ENCODE measurements around the gene DEUP1.

The DEUP1 gene

GRCh38 chr11:93368022-93368421 lies 37.5 kb downstream of the DEUP1 start:
- H3K27ac ChIP-seq (ENCODE audit: poor library complexity, severe bottlenecking) = no peak overlapping the region
- no peak for TF ChIP-seq CTCF (IDR thresholded peaks at IDR 0.05; ENCODE audit: poor library complexity, severe bottlenecking)
- H3K36me3 ChIP-seq (ENCODE audit: low read depth) = no peaks in the 10 kb centered on the region
- ATAC-seq (ENCODE audit: low read depth) (no peak), DNase-seq (ENCODE audit: low spot score) (no peak)
- H3K4me1 ChIP-seq (ENCODE audit: insufficient read depth, poor library complexity, severe bottlenecking) = peaks cover 5% of the 10 kb centered on the region
- H3K4me3 ChIP-seq (ENCODE audit: severe bottlenecking) = no peak overlapping the region
- no peaks in the 10 kb centered on the region for H3K27me3 ChIP-seq (ENCODE audit: insufficient read depth, poor library complexity, severe bottlenecking)
- H3K9me3 ChIP-seq (ENCODE audit: severe bottlenecking) = no peaks in the 10 kb centered on the region

GRCh38 chr11:93370260-93370659 lies 39.7 kb downstream of the DEUP1 start:
- Histone ChIP-seq H3K36me3 (ENCODE audit: low read depth) (no peaks in the 10 kb centered on the region), H3K9me3 (ENCODE audit: severe bottlenecking) (no peaks in the 10 kb centered on the region), H3K27ac (ENCODE audit: poor library complexity, severe bottlenecking) (no peak overlapping the region), H3K27me3 (ENCODE audit: insufficient read depth, poor library complexity, severe bottlenecking) (no peaks in the 10 kb centered on the region), H3K4me3 (ENCODE audit: severe bottlenecking) (no peak overlapping the region), H3K4me1 (ENCODE audit: insufficient read depth, poor library complexity, severe bottlenecking) (peaks cover 5% of the 10 kb centered on the region)
- TF ChIP-seq CTCF (IDR thresholded peaks at IDR 0.05; ENCODE audit: poor library complexity, severe bottlenecking) = no peak
- ATAC-seq (ENCODE audit: low read depth) (peak; percentile 42; the same call in 1 of the 3 replicates), DNase-seq (ENCODE audit: low spot score) (no peak)

- TF ChIP-seq CTCF (IDR thresholded peaks at IDR 0.05; ENCODE audit: poor library complexity, severe bottlenecking) = no peak
- H3K4me1 ChIP-seq (ENCODE audit: insufficient read depth, poor library complexity, severe bottlenecking) = no peaks in the 10 kb centered on the region
- no peak overlapping the region for H3K4me3 ChIP-seq (ENCODE audit: severe bottlenecking)
- H3K27ac ChIP-seq (ENCODE audit: poor library complexity, severe bottlenecking) = no peak overlapping the region
- DNase-seq (ENCODE audit: low spot score) = no peak
- H3K36me3 ChIP-seq (ENCODE audit: low read depth) = no peaks in the 10 kb centered on the region
- no peaks in the 10 kb centered on the region for H3K9me3 ChIP-seq (ENCODE audit: severe bottlenecking)
- no peaks in the 10 kb centered on the region for H3K27me3 ChIP-seq (ENCODE audit: insufficient read depth, poor library complexity, severe bottlenecking)
- no peak for ATAC-seq (ENCODE audit: low read depth)
These were observed 59.2 kb downstream of the DEUP1 start for GRCh38 chr11:93389737-93390136.

GRCh38 chr11:93392867-93393266 lies 62.3 kb downstream of the DEUP1 start:
- no peak for ATAC-seq (ENCODE audit: low read depth)
- no peak for TF ChIP-seq CTCF (IDR thresholded peaks at IDR 0.05; ENCODE audit: poor library complexity, severe bottlenecking)
- no peak for DNase-seq (ENCODE audit: low spot score)
- no peaks in the 10 kb centered on the region for H3K36me3 ChIP-seq (ENCODE audit: low read depth)
- H3K4me1 ChIP-seq (ENCODE audit: insufficient read depth, poor library complexity, severe bottlenecking) = no peaks in the 10 kb centered on the region
- no peaks in the 10 kb centered on the region for H3K9me3 ChIP-seq (ENCODE audit: severe bottlenecking)
- H3K27ac ChIP-seq (ENCODE audit: poor library complexity, severe bottlenecking) = no peak overlapping the region
- no peaks in the 10 kb centered on the region for H3K27me3 ChIP-seq (ENCODE audit: insufficient read depth, poor library complexity, severe bottlenecking)
- H3K4me3 ChIP-seq (ENCODE audit: severe bottlenecking) = no peak overlapping the region

- ATAC-seq (ENCODE audit: low read depth) (no peak), DNase-seq (ENCODE audit: low spot score) (no peak)
- Histone ChIP-seq H3K4me3 (ENCODE audit: severe bottlenecking) (no peak overlapping the region), H3K4me1 (ENCODE audit: insufficient read depth, poor library complexity, severe bottlenecking) (no peaks in the 10 kb centered on the region), H3K9me3 (ENCODE audit: severe bottlenecking) (no peaks in the 10 kb centered on the region), H3K27ac (ENCODE audit: poor library complexity, severe bottlenecking) (no peak overlapping the region), H3K36me3 (ENCODE audit: low read depth) (no peaks in the 10 kb centered on the region), H3K27me3 (ENCODE audit: insufficient read depth, poor library complexity, severe bottlenecking) (no peaks in the 10 kb centered on the region)
- TF ChIP-seq CTCF (IDR thresholded peaks at IDR 0.05; ENCODE audit: poor library complexity, severe bottlenecking) = no peak
These were observed 62.8 kb downstream of the DEUP1 start for GRCh38 chr11:93393386-93393785.
